ENCODE results near the gene RNF144B. TPM values are rescaled to one million over a fixed set of nuclear protein-coding genes. Genes with fewer than 3 reads are reported as not detected.

Gene RNF144B
- total RNA-seq, 4 donors from 2014 or later, result 13.3 to 43.5 (median 26.8) TPM

DNA sequence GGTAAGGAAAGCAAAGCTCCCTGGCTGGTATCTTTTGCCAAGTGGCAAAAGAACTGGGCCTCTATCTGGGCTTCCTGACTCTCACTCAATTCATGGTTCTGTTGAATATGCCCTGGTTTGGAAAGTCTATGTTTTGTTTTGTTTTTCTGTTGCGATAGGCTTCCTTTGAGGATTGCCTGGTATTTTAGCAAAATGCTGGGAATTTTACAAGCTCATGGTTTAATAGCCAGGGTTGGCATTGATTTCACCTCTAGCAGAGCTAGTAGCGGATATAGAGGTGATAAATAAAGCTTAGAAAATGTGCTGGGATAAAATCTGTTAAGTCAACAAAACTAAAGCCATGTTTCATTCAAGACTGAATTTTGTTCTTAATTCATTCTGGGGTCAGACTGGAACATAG lies 109.9 kb downstream of the RNF144B start:
- TF ChIP-seq, protein P1, sequence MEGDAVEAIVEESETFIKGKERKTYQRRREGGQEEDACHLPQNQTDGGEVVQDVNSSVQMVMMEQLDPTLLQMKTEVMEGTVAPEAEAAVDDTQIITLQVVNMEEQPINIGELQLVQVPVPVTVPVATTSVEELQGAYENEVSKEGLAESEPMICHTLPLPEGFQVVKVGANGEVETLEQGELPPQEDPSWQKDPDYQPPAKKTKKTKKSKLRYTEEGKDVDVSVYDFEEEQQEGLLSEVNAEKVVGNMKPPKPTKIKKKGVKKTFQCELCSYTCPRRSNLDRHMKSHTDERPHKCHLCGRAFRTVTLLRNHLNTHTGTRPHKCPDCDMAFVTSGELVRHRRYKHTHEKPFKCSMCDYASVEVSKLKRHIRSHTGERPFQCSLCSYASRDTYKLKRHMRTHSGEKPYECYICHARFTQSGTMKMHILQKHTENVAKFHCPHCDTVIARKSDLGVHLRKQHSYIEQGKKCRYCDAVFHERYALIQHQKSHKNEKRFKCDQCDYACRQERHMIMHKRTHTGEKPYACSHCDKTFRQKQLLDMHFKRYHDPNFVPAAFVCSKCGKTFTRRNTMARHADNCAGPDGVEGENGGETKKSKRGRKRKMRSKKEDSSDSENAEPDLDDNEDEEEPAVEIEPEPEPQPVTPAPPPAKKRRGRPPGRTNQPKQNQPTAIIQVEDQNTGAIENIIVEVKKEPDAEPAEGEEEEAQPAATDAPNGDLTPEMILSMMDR (IDR thresholded peaks at IDR 0.05), result no peak
- DNase-seq (ENCODE audit: low spot score) (no peak), ATAC-seq (ENCODE audit: low FRiP score) (no peak)

DNA sequence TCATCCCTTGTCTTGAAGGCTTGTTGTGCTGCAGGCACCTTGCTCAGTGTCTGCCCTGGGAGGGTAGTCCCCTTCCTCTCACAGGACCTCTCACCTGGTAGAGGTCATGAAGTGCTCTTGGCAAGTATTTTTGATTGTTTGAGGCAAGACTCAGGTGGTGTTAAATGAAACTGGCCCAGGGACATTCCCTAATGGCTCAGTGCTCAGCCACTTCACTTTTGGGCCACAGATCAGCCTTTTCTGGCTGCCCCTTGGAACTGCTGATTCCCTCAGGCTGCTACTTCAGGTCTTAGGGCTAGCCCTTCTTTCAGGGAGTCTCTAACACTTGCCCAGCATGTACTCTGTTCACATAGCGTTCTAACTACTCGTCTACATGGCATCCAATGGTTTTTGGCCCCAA lies 111.3 kb downstream of the RNF144B start:
- ATAC-seq (ENCODE audit: low FRiP score) (no peak), DNase-seq (ENCODE audit: low spot score) (no peak)
- TF ChIP-seq, protein P1 (IDR thresholded peaks at IDR 0.05), result no peak

DNA sequence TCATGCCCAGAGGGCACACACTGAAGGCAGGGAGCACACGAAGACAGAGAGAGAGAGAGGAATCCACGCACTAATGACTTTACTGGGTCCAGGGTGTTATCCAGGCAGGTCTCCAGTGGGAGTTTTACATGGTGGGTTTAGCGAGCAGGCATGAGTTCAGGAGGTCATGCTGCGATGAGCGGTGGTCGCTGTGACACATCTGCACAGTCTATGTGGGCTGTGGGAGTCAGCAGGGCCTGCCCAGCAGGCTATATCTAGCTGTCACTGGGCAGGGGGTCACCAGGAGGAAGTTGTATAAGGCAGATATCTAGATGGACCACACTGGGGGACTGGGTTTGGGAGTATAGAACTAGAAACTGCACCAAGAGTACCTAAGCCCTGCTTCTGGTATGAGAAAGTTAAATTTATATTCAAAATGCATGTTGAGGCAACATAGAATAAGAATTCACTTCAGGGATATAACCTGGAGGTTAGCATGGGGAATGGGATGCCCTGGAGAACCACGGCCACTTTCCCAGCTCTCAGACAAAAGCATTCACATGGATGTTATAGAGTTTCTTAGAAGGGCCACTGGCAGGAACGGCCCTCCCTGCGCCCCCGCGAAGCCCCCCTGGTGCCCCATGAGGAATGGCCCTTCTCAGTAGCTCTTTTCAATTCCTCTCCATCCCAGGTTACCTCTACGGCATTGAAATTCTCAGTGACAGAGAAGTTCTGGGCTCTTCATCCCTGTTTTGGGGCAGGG lies 113.9 kb downstream of the RNF144B start:
- no peak for ATAC-seq (ENCODE audit: low FRiP score)

DNA sequence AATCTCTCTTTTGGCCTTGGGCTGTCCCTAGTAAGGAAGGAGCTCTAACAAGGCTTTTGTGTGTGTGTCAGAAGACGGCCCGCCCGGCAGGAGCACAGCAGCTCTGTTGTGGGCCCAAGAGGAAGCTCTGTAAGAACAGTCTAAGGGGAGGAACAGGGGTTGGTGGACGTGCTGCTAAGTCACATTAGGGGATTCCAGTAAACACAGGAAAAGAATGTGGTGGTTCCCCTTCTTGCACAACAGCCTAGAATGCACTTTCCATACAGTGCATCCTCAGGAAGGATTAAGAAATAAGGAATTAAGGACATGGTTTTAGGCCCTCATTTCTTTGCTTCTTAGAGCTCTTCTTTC lies 114.5 kb downstream of the RNF144B start:
- TF ChIP-seq, protein P1 (IDR thresholded peaks at IDR 0.05), result no peak
- DNase-seq (ENCODE audit: low spot score) (no peak), ATAC-seq (ENCODE audit: low FRiP score) (peak; percentile 58)

More for the DNA sequence above, 113.9 kb downstream of the RNF144B start:
- TF ChIP-seq, protein P1 (IDR thresholded peaks at IDR 0.05), result no peak
- no peak for DNase-seq (ENCODE audit: low spot score)

DNA sequence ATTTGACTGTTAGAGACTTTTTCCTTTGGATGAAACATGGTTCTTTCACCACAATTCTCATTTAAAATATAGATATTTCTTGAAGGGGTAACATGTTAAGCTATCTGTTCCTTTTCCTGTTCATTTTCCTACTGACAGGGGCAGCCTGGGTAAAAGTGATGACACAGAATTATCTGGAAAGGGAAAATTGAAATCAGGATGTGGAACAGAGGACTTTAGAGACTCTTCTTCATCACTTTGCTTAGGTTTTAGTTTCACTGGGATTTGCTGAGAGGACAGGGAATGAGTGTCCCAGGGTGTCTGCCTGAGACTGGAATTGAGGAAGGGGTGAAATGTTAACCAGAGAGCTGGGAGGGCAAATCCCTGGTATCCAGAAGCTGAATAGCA lies 116.0 kb downstream of the RNF144B start:
- TF ChIP-seq, protein P1 (IDR thresholded peaks at IDR 0.05), result no peak
- no peak for ATAC-seq (ENCODE audit: low FRiP score)
- no peak for DNase-seq (ENCODE audit: low spot score)

DNA sequence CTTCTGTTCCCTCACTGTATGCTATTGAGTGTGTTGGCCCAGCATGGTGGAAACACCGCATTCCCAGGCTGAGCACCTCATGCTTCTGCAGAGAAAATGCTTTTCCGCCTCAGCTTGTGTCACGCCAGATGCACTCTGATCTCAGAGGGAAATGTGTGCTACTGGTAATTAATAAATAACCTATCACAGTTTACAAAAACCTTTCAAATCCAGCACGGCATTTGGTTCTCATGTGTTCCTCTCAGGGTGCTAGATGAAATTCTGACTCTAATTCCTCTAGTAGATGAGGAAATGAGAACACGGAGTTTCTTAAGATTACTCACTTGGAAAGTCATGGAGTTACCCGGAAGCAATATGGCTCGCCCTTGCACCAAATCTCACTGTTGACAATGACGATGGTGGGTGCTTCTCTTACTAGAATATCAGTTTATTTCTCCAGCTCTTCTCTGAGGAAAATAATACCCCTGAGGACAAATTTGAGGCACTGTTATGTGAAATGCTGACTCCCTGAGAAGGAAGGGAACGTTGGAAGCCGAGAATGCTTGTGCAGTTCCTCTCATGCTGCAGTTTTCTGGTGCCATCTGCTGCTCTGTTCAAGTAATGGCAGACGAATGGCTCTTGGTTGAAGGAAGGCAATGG lies 116.6 kb downstream of the RNF144B start:
- TF ChIP-seq, protein P1 (IDR thresholded peaks at IDR 0.05), result peak in 1 of 3 donors; percentile 3
- DNase-seq (ENCODE audit: low spot score) (no peak), ATAC-seq (ENCODE audit: low FRiP score) (peak; percentile 84)

DNA sequence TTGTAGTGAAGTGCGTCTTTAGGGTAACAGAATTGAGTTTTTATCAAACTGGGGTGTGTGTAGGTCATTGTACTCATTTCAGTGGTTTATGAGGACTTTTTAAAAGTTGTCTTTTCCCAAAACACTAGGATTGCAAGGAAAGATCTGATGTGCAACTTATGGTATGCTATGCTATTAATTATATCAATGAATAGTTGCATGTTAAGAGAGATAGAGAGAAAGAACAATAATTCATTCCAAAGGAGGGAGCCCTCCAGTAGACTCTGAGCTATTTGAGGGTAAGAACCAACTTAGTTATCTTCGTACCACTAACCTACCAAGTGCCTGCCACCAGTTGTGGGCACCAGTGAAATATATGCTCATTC lies 117.1 kb downstream of the RNF144B start:
- no peak for DNase-seq (ENCODE audit: low spot score)
- TF ChIP-seq, protein P1 (IDR thresholded peaks at IDR 0.05), result no peak
- ATAC-seq (ENCODE audit: low FRiP score), result no peak

Measured in omental fat pad (tissue), 4 donors.